Measurements from ENCODE around the gene SH3GL1. TPM values are rescaled to one million over a fixed set of nuclear protein-coding genes. Genes with fewer than 3 reads are reported as not detected.

The SH3GL1 gene
- total and polyA plus RNA-seq, 10 of the 15 experiments (the other 5 are each of a cell fraction or from before 2014, with no cell fraction given): 0.93 to 47.4 (median 28.4) TPM

DNA sequence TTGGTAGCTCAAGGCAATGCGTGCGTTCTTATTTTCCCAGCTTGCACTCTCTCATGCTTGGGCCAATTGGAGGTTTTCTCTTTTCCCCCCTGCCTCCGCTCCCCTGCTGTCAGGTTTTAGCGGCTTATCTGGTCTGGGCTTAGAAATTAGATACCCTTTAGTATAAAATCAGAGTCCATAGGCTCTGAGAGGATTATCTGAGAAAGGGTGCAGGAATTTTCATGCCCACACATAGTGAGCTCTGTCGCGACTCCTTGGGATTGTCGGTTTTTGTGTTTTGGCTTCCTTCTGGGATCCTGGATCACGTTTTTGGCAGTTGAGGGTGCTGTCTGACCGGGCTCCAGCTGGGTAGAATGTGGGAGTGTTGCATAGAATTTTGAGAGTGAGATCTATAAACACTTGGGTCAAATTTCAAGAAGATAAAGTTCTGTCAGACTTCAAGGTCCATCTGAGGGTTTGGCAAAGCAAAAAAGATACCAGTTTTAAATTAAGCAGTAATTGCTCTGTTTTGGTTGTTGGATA, 14.5 kb upstream of the SH3GL1 start (continued):
- TF ChIP-seq, protein P1, sequence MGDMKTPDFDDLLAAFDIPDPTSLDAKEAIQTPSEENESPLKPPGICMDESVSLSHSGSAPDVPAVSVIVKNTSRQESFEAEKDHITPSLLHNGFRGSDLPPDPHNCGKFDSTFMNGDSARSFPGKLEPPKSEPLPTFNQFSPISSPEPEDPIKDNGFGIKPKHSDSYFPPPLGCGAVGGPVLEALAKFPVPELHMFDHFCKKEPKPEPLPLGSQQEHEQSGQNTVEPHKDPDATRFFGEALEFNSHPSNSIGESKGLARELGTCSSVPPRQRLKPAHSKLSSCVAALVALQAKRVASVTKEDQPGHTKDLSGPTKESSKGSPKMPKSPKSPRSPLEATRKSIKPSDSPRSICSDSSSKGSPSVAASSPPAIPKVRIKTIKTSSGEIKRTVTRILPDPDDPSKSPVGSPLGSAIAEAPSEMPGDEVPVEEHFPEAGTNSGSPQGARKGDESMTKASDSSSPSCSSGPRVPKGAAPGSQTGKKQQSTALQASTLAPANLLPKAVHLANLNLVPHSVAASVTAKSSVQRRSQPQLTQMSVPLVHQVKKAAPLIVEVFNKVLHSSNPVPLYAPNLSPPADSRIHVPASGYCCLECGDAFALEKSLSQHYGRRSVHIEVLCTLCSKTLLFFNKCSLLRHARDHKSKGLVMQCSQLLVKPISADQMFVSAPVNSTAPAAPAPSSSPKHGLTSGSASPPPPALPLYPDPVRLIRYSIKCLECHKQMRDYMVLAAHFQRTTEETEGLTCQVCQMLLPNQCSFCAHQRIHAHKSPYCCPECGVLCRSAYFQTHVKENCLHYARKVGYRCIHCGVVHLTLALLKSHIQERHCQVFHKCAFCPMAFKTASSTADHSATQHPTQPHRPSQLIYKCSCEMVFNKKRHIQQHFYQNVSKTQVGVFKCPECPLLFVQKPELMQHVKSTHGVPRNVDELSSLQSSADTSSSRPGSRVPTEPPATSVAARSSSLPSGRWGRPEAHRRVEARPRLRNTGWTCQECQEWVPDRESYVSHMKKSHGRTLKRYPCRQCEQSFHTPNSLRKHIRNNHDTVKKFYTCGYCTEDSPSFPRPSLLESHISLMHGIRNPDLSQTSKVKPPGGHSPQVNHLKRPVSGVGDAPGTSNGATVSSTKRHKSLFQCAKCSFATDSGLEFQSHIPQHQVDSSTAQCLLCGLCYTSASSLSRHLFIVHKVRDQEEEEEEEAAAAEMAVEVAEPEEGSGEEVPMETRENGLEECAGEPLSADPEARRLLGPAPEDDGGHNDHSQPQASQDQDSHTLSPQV (IDR thresholded peaks at IDR 0.05): no peak
- no peak for TF ChIP-seq SMARCA5 (IDR thresholded peaks at IDR 0.05)
- TF ChIP-seq IRF3 (IDR thresholded peaks at IDR 0.05): no peak
- TF ChIP-seq POU2F2 (IDR thresholded peaks at IDR 0.05; ENCODE audit: borderline replicate concordance, low read depth, low read length): no peak
- TF ChIP-seq JUND (IDR thresholded peaks at IDR 0.05; ENCODE audit: low read depth, low read length): no peak

GRCh38 chr19:4414144-4414799, 13.9 kb upstream of the SH3GL1 start:
- Histone ChIP-seq H3K27me3 (replicated peaks in 1 of 2; ENCODE audit: control insufficient read depth in 2 of 2, insufficient read depth in 2 of 2, low read length in 1 of 2) (no peaks in the 10 kb centered on the region), H3K79me2 (ENCODE audit: control insufficient read depth, insufficient read depth, low read length) (peaks cover 9% of the 10 kb centered on the region), H3K4me3 (no peak overlapping the region), H3K9me3 (replicated peaks; ENCODE audit: control insufficient read depth, insufficient read depth, low read length) (no peaks in the 10 kb centered on the region), H3K4me2 (ENCODE audit: control insufficient read depth, insufficient read depth) (no peak overlapping the region), H4K20me1 (ENCODE audit: control insufficient read depth, insufficient read depth) (no peaks in the 10 kb centered on the region; the same call in 1 of the 2 replicates), H2AFZ (ENCODE audit: control insufficient read depth, low read depth, low read length) (no peak overlapping the region), H3K36me3 (ENCODE audit: control insufficient read depth in 2 of 2, insufficient read depth in 2 of 2, low read length in 1 of 2) (peaks cover 13 to 15% of the 10 kb centered on the region in 2 experiments; a peak in 3 of 4 replicates), H3K9ac (ENCODE audit: control insufficient read depth, insufficient read depth, low read length) (no peak overlapping the region), H3K27ac (ENCODE audit: control insufficient read depth, insufficient read depth) (no peak overlapping the region), H3K4me1 (ENCODE audit: control insufficient read depth, insufficient read depth, low read length) (no peaks in the 10 kb centered on the region)
- ChIA-PET RAD21 (ENCODE audit: unreplicated experiment) (no interaction called here), SMC1A (ENCODE audit: uncharacterized antibody, unreplicated experiment) (interaction anchor here (2.0 kb wide), 1 partner anchor 9 kb away, joined by 10 read pairs; no protein-coding TSS in a partner anchor), POLR2A (interaction anchor here (1.0 kb wide), 1 partner anchor 10 kb away, joined by 3 read pairs; no protein-coding TSS in a partner anchor), CTCF (interaction anchor here (0.7 to 2.4 kb wide), 4 partner anchors 37 to 729 kb away, joined by 3 to 6 read pairs (median 4); no protein-coding TSS in a partner anchor)
- ATAC-seq (no peak), DNase-seq (ENCODE audit: low read depth, low spot score) (no peak), FAIRE-seq (no peak)
- 93% methylated on average over 7 of the region's 7 CpGs for WGBS (ENCODE audit: insufficient coverage, insufficient replicate concordance, low lambda C conversion rate, missing lambda C conversion rate)
- BruUV-seq (replicated peaks): no TSS peak
- intact Hi-C loops (cut with micrococcal nuclease; ENCODE audit: unreplicated experiment): no loop called here
- in situ Hi-C loops (cut with MboI): no loop called here
- TF ChIP-seq YY1 (IDR thresholded peaks at IDR 0.05; ENCODE audit: low read depth, low read length) (no peak), ASH2L (IDR thresholded peaks at IDR 0.05; ENCODE audit: borderline replicate concordance, low read depth) (no peak), CHD2 (IDR thresholded peaks at IDR 0.05; ENCODE audit: borderline replicate concordance, low read depth, low read length) (no peak), STAT1 (conservative IDR thresholded peaks at IDR 0.05) (no peak), HDAC6 (IDR thresholded peaks at IDR 0.05; ENCODE audit: unreplicated experiment) (no peak)
- TF ChIP-seq, protein P2, sequence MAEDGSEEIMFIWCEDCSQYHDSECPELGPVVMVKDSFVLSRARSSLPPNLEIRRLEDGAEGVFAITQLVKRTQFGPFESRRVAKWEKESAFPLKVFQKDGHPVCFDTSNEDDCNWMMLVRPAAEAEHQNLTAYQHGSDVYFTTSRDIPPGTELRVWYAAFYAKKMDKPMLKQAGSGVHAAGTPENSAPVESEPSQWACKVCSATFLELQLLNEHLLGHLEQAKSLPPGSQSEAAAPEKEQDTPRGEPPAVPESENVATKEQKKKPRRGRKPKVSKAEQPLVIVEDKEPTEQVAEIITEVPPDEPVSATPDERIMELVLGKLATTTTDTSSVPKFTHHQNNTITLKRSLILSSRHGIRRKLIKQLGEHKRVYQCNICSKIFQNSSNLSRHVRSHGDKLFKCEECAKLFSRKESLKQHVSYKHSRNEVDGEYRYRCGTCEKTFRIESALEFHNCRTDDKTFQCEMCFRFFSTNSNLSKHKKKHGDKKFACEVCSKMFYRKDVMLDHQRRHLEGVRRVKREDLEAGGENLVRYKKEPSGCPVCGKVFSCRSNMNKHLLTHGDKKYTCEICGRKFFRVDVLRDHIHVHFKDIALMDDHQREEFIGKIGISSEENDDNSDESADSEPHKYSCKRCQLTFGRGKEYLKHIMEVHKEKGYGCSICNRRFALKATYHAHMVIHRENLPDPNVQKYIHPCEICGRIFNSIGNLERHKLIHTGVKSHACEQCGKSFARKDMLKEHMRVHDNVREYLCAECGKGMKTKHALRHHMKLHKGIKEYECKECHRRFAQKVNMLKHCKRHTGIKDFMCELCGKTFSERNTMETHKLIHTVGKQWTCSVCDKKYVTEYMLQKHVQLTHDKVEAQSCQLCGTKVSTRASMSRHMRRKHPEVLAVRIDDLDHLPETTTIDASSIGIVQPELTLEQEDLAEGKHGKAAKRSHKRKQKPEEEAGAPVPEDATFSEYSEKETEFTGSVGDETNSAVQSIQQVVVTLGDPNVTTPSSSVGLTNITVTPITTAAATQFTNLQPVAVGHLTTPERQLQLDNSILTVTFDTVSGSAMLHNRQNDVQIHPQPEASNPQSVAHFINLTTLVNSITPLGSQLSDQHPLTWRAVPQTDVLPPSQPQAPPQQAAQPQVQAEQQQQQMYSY (CRISPR knock-in tag; IDR thresholded peaks at IDR 0.05): no peak
